Panc1 (cell line): Measurements from ENCODE around the gene PNLDC1. TPM values are rescaled to one million over a fixed set of nuclear protein-coding genes. Genes with fewer than 3 reads are reported as not detected.

Source experiments
- ATAC-seq: fragments of 200-7000 bp; cut with Tn5 transposase; 2 replicates; pipeline ENCODE4 v1.9.1; 2020; ENCODE audit warnings: mild to moderate bottlenecking, moderate library complexity
- BruUV-seq: library from RNA; stranded (reverse); fragments of 400-500 nt; replicated peaks from 2 replicates; lab custom pipeline; 2021; lab: Mats Ljungman, UMichigan
- CTCF ChIA-PET: fragments of 300-600 bp; sonication (Branson Sonifier 250); formaldehyde crosslinking; loops from one replicate; lab custom pipeline; 2022; ENCODE audit warnings: antibody characterized with exemption; lab: Charles Lee
- POLR2A ChIA-PET: fragments of 300-600 bp; sonication (Branson Sonifier 250); formaldehyde crosslinking; loops from one replicate; lab custom pipeline; 2022; ENCODE audit warnings: antibody characterized with exemption; lab: Charles Lee
- DNase-seq: peaks from one replicate; pipeline ENCODE4 v3.0.0-alpha.2; 2010; ENCODE audit warnings: low read depth, low spot score
- H3K27ac ChIP-seq: 2 replicates; pipeline ENCODE4 v1.5.1; 2011; ENCODE audit warnings: mild to moderate bottlenecking, low read length, inconsistent platforms
- H3K27me3 ChIP-seq: fragments of 200-500 bp; sonication (Bioruptor generic); 2 replicates; pipeline ENCODE4 v1.6.0; 2014; ENCODE audit warnings: low read length, inconsistent platforms; ENCODE audit not compliant: control insufficient read depth, insufficient read depth
- H3K36me3 ChIP-seq: fragments of 200-500 bp; sonication (Bioruptor generic); 2 replicates; pipeline ENCODE4 v1.5.1; 2014; ENCODE audit warnings: inconsistent platforms, mild to moderate bottlenecking, low read length, moderate library complexity; ENCODE audit not compliant: control insufficient read depth, insufficient read depth
- H3K4me1 ChIP-seq: 2 replicates; pipeline ENCODE4 v1.5.1; 2011; ENCODE audit warnings: inconsistent platforms, mild to moderate bottlenecking, low read length, moderate library complexity; ENCODE audit not compliant: control insufficient read depth, insufficient read depth
- H3K4me3 ChIP-seq, 2 experiments: 2 replicates each; pipeline ENCODE4 v1.5.1; 2011 to 2012; ENCODE audit warnings: low read depth in 2 of 2, low read length in 2 of 2, mild to moderate bottlenecking in 2 of 2, inconsistent platforms in 1 of 2, moderate library complexity in 1 of 2
- H3K9me3 ChIP-seq: fragments of 200-500 bp; sonication (Bioruptor generic); 2 replicates; pipeline ENCODE4 v1.5.1; 2014; ENCODE audit warnings: low read depth, mild to moderate bottlenecking, inconsistent platforms, low read length, moderate library complexity; ENCODE audit not compliant: control insufficient read depth, insufficient read depth
- POLR2AphosphoS5 ChIP-seq: IDR thresholded peaks from 2 replicates; pipeline ENCODE4 v1.6.1; 2012; ENCODE audit warnings: mild to moderate bottlenecking, low read depth, low read length, moderate library complexity
- SIN3A ChIP-seq: IDR thresholded peaks from 2 replicates; pipeline ENCODE4 v1.6.1; 2012; ENCODE audit warnings: low read depth, mild to moderate bottlenecking, low read length, moderate library complexity, borderline replicate concordance; ENCODE audit not compliant: insufficient read depth
- TCF7L2 ChIP-seq: IDR thresholded peaks from 2 replicates; pipeline ENCODE4 v1.6.1; 2011; ENCODE audit warnings: mild to moderate bottlenecking, low read depth, low read length, inconsistent platforms
- in situ Hi-C: cut with HindIII; loops from 2 replicates; pipeline ENCODE4 v1.10.0; 2016; ENCODE audit warnings: low sequenced_read_pairs, low pct_unique_long_range_greater_than_20kb
- intact Hi-C: fragments of 100-400 bp; cut with micrococcal nuclease; formaldehyde crosslinking; loops from one replicate; pipeline ENCODE4 v1.10.0; 2022; ENCODE audit not compliant: unreplicated experiment
- total RNA-seq: library from RNA; stranded (reverse); gene quantifications from one replicate; pipeline ENCODE4 v1.2.1, GENCODE V29; 2021; ENCODE audit not compliant: unreplicated experiment
- TF ChIP-seq, protein P1 (sequence below), 2 experiments: IDR thresholded peaks; 2 replicates each; pipeline ENCODE4 v1.6.1; 2011 to 2012; ENCODE audit warnings: low read depth in 2 of 2, control low read depth in 1 of 2, low read length in 1 of 2, mild to moderate bottlenecking in 1 of 2, moderate library complexity in 1 of 2; ENCODE audit not compliant: insufficient read depth in 1 of 2
- TF ChIP-seq, protein P2 (sequence below): fragments of 450-650 bp; IDR thresholded peaks from 2 replicates; pipeline ENCODE4 v1.5.1; 2017; ENCODE audit warnings: mild to moderate bottlenecking

Gene PNLDC1
- total RNA-seq, 1 experiment from 2014 or later = not detected

DNA sequence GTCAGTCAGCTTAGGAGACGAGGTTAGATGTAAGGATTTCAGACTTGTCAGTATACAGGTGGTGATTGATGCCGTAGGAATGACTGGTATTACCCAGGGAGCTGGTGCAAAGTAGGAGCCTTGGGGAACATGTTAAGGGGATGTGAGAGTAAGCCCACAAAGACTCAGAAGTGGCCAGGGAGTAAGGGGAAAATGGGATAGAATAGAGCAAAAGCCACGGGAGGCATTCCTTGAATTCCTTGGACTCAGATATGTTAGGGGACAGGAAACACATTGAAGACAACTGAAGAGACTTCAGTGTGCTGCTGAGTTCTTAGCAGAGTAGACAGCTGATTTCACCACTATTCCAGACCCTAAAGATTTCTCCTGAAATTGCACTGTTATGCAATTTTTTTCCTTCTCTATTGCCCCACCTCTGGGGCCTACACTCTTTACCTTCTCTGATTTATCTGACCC, 39.4 kb upstream of the PNLDC1 start:
- ChIA-PET CTCF (interaction anchor here (0.6 kb wide), 1 partner anchor 695 kb away, joined by 3 read pairs; no protein-coding TSS in a partner anchor), POLR2A (no interaction called here)
- H3K4me1 ChIP-seq = peaks cover 23% of the 10 kb centered on the region
- peak overlapping the region; percentile 94 for H3K27ac ChIP-seq
- TF ChIP-seq TCF7L2 (no peak), POLR2AphosphoS5 (0 out of 2 replicates have a peak, but pooled peaks have one; percentile 52), SIN3A (no peak)
- H3K9me3 ChIP-seq = no peaks in the 10 kb centered on the region
- peaks cover 12% of the 10 kb centered on the region for H3K36me3 ChIP-seq
- BruUV-seq = TSS peak; percentile 92
- in situ Hi-C loops (no loop called here), intact Hi-C loops (no loop called here)
- DNase-seq (no peak), ATAC-seq (0 out of 2 replicates have a peak, but pooled peaks have one; percentile 20)
- peak overlapping the region; percentile 71 to 91; a peak in 3 of 4 replicates for H3K4me3 ChIP-seq
- H3K27me3 ChIP-seq = no peaks in the 10 kb centered on the region

DNA sequence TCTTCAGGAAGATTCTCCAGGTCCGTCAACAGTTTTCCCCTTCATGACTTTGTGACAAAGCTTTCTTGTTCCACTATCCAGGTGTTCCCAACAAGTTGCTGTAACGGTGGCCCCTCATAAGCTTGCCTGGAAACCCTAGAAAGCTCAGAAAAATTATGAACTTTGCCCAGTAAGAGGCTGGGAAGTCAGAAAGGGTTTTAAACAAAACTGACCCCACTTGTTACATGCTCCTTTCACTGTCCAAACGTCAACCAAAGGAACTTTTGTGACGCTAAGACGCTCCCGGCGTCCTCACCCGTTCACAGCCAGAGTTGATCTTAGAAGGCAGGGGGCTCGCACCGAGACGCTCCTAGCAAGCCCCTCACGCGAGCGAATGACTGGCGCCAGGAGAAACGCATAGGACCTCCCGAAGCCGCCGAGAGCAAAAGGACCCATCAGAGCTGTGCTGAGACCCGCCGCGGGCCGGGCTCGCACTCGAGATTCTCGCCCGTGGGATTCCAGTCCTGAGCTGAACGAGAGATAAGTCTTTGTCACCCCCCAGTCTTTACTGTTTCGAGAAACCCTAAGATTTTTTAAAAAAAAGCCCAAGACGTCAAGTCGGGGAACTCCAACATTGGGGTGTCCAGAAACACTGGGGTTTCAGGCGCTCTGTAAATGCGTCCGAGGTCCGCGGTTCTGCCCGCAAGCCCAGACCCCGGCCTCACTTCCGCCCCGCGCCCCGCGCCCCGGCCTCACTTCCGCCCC, 38.8 kb upstream of the PNLDC1 start:
- peak overlapping the region; percentile 94 for H3K27ac ChIP-seq
- H3K9me3 ChIP-seq = no peaks in the 10 kb centered on the region
- TF ChIP-seq POLR2AphosphoS5 (no peak), SIN3A (no peak), TCF7L2 (no peak)
- TF ChIP-seq, protein P1, sequence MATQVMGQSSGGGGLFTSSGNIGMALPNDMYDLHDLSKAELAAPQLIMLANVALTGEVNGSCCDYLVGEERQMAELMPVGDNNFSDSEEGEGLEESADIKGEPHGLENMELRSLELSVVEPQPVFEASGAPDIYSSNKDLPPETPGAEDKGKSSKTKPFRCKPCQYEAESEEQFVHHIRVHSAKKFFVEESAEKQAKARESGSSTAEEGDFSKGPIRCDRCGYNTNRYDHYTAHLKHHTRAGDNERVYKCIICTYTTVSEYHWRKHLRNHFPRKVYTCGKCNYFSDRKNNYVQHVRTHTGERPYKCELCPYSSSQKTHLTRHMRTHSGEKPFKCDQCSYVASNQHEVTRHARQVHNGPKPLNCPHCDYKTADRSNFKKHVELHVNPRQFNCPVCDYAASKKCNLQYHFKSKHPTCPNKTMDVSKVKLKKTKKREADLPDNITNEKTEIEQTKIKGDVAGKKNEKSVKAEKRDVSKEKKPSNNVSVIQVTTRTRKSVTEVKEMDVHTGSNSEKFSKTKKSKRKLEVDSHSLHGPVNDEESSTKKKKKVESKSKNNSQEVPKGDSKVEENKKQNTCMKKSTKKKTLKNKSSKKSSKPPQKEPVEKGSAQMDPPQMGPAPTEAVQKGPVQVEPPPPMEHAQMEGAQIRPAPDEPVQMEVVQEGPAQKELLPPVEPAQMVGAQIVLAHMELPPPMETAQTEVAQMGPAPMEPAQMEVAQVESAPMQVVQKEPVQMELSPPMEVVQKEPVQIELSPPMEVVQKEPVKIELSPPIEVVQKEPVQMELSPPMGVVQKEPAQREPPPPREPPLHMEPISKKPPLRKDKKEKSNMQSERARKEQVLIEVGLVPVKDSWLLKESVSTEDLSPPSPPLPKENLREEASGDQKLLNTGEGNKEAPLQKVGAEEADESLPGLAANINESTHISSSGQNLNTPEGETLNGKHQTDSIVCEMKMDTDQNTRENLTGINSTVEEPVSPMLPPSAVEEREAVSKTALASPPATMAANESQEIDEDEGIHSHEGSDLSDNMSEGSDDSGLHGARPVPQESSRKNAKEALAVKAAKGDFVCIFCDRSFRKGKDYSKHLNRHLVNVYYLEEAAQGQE (IDR thresholded peaks at IDR 0.05; ENCODE audit: insufficient read depth in 1 of 2, low read depth in 2 of 2, low read length in 1 of 2) = no peak
- TF ChIP-seq, protein P2, sequence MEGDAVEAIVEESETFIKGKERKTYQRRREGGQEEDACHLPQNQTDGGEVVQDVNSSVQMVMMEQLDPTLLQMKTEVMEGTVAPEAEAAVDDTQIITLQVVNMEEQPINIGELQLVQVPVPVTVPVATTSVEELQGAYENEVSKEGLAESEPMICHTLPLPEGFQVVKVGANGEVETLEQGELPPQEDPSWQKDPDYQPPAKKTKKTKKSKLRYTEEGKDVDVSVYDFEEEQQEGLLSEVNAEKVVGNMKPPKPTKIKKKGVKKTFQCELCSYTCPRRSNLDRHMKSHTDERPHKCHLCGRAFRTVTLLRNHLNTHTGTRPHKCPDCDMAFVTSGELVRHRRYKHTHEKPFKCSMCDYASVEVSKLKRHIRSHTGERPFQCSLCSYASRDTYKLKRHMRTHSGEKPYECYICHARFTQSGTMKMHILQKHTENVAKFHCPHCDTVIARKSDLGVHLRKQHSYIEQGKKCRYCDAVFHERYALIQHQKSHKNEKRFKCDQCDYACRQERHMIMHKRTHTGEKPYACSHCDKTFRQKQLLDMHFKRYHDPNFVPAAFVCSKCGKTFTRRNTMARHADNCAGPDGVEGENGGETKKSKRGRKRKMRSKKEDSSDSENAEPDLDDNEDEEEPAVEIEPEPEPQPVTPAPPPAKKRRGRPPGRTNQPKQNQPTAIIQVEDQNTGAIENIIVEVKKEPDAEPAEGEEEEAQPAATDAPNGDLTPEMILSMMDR = no peak
- BruUV-seq = no TSS peak
- ChIA-PET POLR2A (no interaction called here), CTCF (no interaction called here)
- in situ Hi-C loops (no loop called here), intact Hi-C loops (no loop called here)
- DNase-seq (no peak), ATAC-seq (peak; percentile 3; the same call in 1 of the 2 replicates)
- peaks cover 10% of the 10 kb centered on the region for H3K36me3 ChIP-seq
- H3K27me3 ChIP-seq = no peaks in the 10 kb centered on the region
- H3K4me1 ChIP-seq = peaks cover 23% of the 10 kb centered on the region
- peak overlapping the region; percentile 71 to 91 for H3K4me3 ChIP-seq
